ENCODE measurements around the gene ILKAP.

The ILKAP gene

GRCh38 chr2:238146884-238147544, 56.5 kb downstream of the ILKAP start:
- Mint-ChIP-seq H3K36me3 (ENCODE audit: low read depth) (no peaks in the 10 kb centered on the region), H3K27ac (no peak overlapping the region), H3K4me3 (no peak overlapping the region), H3K27me3 (no peaks in the 10 kb centered on the region), H3K4me1 (ENCODE audit: low read depth) (peaks cover 3% of the 10 kb centered on the region), H3K9me3 (no peaks in the 10 kb centered on the region)
- DNase-seq = no peak

GRCh38 chr2:238145851-238146250, 57.6 kb downstream of the ILKAP start:
- no peak for DNase-seq
- Mint-ChIP-seq H3K4me3 (no peak overlapping the region), H3K27ac (no peak overlapping the region), H3K27me3 (no peaks in the 10 kb centered on the region), H3K9me3 (no peaks in the 10 kb centered on the region), H3K4me1 (ENCODE audit: low read depth) (peaks cover 9% of the 10 kb centered on the region), H3K36me3 (ENCODE audit: low read depth) (no peaks in the 10 kb centered on the region)

GRCh38 chr2:238145046-238145445, 58.4 kb downstream of the ILKAP start:
- Mint-ChIP-seq H3K4me1 (ENCODE audit: low read depth) (peaks cover 9% of the 10 kb centered on the region), H3K36me3 (ENCODE audit: low read depth) (no peaks in the 10 kb centered on the region), H3K27ac (no peak overlapping the region), H3K4me3 (no peak overlapping the region), H3K9me3 (no peaks in the 10 kb centered on the region), H3K27me3 (no peaks in the 10 kb centered on the region)
- DNase-seq = no peak

- Mint-ChIP-seq H3K36me3 (ENCODE audit: low read depth) (no peaks in the 10 kb centered on the region), H3K9me3 (no peaks in the 10 kb centered on the region), H3K4me1 (ENCODE audit: low read depth) (peaks cover 9% of the 10 kb centered on the region), H3K27me3 (no peaks in the 10 kb centered on the region), H3K4me3 (no peak overlapping the region), H3K27ac (no peak overlapping the region)
- no peak for DNase-seq
Observed at GRCh38 chr2:238144262-238144661, 59.2 kb downstream of the ILKAP start.

GRCh38 chr2:238143239-238143951, 60.1 kb downstream of the ILKAP start:
- Mint-ChIP-seq H3K4me1 (ENCODE audit: low read depth) (peaks cover 9% of the 10 kb centered on the region), H3K27me3 (no peaks in the 10 kb centered on the region), H3K36me3 (ENCODE audit: low read depth) (no peaks in the 10 kb centered on the region), H3K4me3 (no peak overlapping the region), H3K27ac (no peak overlapping the region), H3K9me3 (no peaks in the 10 kb centered on the region)
- DNase-seq = no peak

- Mint-ChIP-seq H3K9me3 (no peaks in the 10 kb centered on the region), H3K36me3 (ENCODE audit: low read depth) (no peaks in the 10 kb centered on the region), H3K4me1 (ENCODE audit: low read depth) (peaks cover 9% of the 10 kb centered on the region), H3K27me3 (no peaks in the 10 kb centered on the region), H3K27ac (no peak overlapping the region), H3K4me3 (no peak overlapping the region)
- DNase-seq = no peak
Observed at GRCh38 chr2:238142382-238143205, 60.9 kb downstream of the ILKAP start.

GRCh38 chr2:238141541-238142318, 61.8 kb downstream of the ILKAP start:
- Mint-ChIP-seq H3K36me3 (ENCODE audit: low read depth) (no peaks in the 10 kb centered on the region), H3K27me3 (no peaks in the 10 kb centered on the region), H3K4me1 (ENCODE audit: low read depth) (peaks cover 9% of the 10 kb centered on the region), H3K4me3 (no peak overlapping the region), H3K9me3 (no peaks in the 10 kb centered on the region), H3K27ac (peak overlapping the region; percentile 2)
- no peak for DNase-seq

GRCh38 chr2:238140721-238141540, 62.6 kb downstream of the ILKAP start:
- no peak overlapping the region for H3K4me3 Mint-ChIP-seq
- no peak overlapping the region for H3K27ac Mint-ChIP-seq
- no peaks in the 10 kb centered on the region for H3K9me3 Mint-ChIP-seq
- no peaks in the 10 kb centered on the region for H3K36me3 Mint-ChIP-seq (ENCODE audit: low read depth)
- H3K4me1 Mint-ChIP-seq (ENCODE audit: low read depth) = peaks cover 9% of the 10 kb centered on the region
- no peaks in the 10 kb centered on the region for H3K27me3 Mint-ChIP-seq
- DNase-seq = no peak

- Mint-ChIP-seq H3K4me1 (ENCODE audit: low read depth) (peaks cover 9% of the 10 kb centered on the region), H3K27me3 (no peaks in the 10 kb centered on the region), H3K4me3 (no peak overlapping the region), H3K9me3 (no peaks in the 10 kb centered on the region), H3K27ac (no peak overlapping the region), H3K36me3 (ENCODE audit: low read depth) (no peaks in the 10 kb centered on the region)
- no peak for DNase-seq
Observed at GRCh38 chr2:238140040-238140439, 63.5 kb downstream of the ILKAP start.

- H3K9me3 Mint-ChIP-seq = no peaks in the 10 kb centered on the region
- DNase-seq = peak; percentile 58
- H3K27ac Mint-ChIP-seq = no peak overlapping the region
- no peaks in the 10 kb centered on the region for H3K27me3 Mint-ChIP-seq
- no peak overlapping the region for H3K4me3 Mint-ChIP-seq
- H3K36me3 Mint-ChIP-seq (ENCODE audit: low read depth) = no peaks in the 10 kb centered on the region
- peaks cover 9% of the 10 kb centered on the region for H3K4me1 Mint-ChIP-seq (ENCODE audit: low read depth)
Observed at GRCh38 chr2:238139196-238140039, 64.1 kb downstream of the ILKAP start.

- Mint-ChIP-seq H3K27me3 (no peaks in the 10 kb centered on the region), H3K9me3 (no peaks in the 10 kb centered on the region), H3K4me1 (ENCODE audit: low read depth) (peaks cover 6% of the 10 kb centered on the region), H3K4me3 (no peak within 1 kb of the TSS), H3K36me3 (ENCODE audit: low read depth) (no peaks in the 10 kb centered on the region), H3K27ac (no peak within 1 kb of the TSS)
- no peak for DNase-seq
Observed at GRCh38 chr2:238138331-238139195, 64.9 kb downstream of the ILKAP start, which contains the start of gene KLHL30. Gene KLHL30, plus strand, starts transcription at chr2:238138668. Its CDS starts 2,087 bp downstream, at chr2:238140755.

GRCh38 chr2:238137885-238138284, 65.6 kb downstream of the ILKAP start:
- Mint-ChIP-seq H3K36me3 (ENCODE audit: low read depth) (no peaks in the 10 kb centered on the region), H3K27ac (no peak overlapping the region), H3K27me3 (no peaks in the 10 kb centered on the region), H3K9me3 (no peaks in the 10 kb centered on the region), H3K4me1 (ENCODE audit: low read depth) (peaks cover 6% of the 10 kb centered on the region), H3K4me3 (no peak overlapping the region)
- no peak for DNase-seq

Data from activated T-cell treated with anti-CD3 and anti-CD28 coated beads, Interleukin-2, amount 50 U/mL, for 24 hours (primary cell).